HG02678 (cell line): ENCODE results near the gene TRAPPC4.
"Not testable (repeated sequence)": the region's sequence is repeated elsewhere in the genome, so short reads cannot be mapped to it uniquely, and the experiment has no call there.

Experiments
- ATAC-seq: cut with Tn5 transposase; IDR thresholded peaks from one replicate; pipeline ENCODE4 v1.9.1; 2021; ENCODE audit warnings: mild to moderate bottlenecking, moderate library complexity; ENCODE audit not compliant: unreplicated experiment

Gene TRAPPC4, protein sequence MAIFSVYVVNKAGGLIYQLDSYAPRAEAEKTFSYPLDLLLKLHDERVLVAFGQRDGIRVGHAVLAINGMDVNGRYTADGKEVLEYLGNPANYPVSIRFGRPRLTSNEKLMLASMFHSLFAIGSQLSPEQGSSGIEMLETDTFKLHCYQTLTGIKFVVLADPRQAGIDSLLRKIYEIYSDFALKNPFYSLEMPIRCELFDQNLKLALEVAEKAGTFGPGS

DNA sequence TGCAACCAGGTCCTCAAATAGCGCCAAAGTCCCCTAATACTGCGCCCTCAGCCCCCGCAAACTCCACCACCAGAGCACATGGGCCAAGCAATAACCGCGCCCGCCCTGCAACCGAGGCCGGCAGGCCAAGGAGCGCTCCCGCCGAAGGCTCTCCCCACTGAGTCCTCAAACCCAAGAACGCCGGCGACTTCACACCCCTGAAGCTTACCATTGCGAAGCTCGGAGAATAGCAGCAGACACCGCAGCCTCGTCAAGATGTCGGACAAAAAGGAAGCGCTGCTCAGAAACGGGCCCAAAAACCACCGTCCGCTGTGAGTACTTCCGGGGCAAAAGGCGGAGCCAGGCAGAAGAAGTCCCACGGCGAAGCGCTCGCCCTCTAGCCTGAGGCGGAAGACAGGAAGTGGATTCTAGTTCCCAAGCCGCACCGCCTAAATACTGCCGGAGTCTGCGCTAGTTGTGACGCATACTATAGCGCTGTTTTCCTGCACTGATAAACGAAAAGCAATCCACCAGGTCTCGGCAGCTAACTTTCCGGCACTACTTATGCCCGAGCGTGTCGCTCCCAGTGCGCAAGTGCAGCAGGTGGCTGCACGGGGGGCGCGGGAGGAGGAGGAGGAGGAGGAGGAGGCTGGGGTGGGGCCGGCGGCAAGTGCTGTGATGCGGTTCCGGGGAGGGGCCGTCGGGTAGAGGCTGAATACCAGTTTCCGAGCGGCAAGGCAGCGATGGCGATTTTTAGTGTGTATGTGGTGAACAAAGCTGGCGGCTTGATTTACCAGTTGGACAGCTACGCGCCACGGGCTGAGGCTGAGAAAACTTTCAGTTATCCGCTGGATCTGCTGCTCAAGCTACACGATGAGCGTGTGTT, at the start of gene TRAPPC4, which contains the start of gene RPS25:
TSS of gene TRAPPC4 (plus strand) at position 693 of the 865 bp plus-strand sequence. CDS start at position 723, 30 bp downstream.
TSS of gene RPS25 (minus strand) at position 270 of the 865 bp plus-strand sequence. CDS start at position 211, 59 bp downstream.
- peak; percentile 84 for ATAC-seq

DNA sequence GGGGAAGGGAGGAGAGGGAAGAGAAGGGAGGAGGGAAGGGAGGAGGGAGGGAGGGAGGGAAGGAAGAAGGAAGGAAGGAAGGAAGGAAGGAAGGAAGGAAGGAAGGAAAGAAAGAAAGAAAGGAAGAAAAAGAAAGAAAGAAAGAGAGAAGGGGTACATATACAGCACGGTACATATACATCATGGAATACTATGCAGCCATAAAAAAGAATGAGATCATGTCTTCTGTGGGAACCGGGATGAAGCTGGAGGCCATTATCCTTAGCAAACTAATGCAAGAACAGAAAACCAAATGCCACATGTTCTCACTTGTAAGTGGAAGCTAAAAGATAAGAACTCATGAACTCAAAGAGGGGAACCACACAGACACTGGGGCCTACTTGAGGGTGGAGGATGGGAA, 49.1 kb upstream of the TRAPPC4 start:
- ATAC-seq = not testable (repeated sequence)

DNA sequence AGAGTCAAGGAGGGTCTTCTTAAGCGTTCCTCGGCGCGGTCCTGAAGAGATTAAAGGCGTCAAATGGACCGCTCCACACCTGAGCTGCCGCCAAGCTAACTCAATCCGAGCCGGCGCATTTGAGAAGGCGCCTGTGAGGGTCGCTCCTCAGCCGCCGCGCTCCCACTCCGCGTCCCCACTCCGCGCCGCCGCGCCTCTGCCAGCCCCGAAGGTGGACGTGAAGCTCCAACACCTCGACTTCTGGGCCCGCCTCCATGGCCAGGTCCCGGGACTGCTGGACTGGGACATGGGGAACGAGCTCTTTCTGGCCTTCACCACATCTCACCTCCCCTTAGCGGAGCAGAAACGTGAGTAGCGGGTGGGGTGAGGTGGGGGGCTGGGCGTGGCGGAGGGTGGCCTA, 46.9 kb upstream of the TRAPPC4 start, which contains the start of gene FOXR1:
TSS of gene FOXR1 (plus strand) at position 116 of the 400 bp plus-strand sequence. CDS start at position 287, 171 bp downstream.
- ATAC-seq = no peak

DNA sequence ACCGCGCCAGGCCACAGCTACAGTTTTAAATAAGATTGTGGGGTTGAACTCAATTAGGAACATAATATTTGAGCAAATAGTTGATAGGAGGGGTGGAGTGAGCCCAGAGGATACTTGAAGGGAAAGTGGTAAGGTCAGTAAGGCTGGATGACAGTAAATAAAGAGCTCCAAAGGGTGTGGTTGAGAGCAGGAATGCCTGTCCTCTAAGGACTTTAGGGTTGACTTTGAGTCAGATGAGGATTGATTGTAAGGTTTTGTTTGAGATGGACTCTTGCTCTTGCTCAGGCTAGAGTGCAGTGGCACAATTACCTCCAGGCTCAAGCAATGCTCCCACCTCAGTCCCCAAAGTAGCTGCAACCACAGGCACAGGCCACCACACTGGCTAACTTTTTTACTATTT, 44.6 kb upstream of the TRAPPC4 start:
- no peak for ATAC-seq

DNA sequence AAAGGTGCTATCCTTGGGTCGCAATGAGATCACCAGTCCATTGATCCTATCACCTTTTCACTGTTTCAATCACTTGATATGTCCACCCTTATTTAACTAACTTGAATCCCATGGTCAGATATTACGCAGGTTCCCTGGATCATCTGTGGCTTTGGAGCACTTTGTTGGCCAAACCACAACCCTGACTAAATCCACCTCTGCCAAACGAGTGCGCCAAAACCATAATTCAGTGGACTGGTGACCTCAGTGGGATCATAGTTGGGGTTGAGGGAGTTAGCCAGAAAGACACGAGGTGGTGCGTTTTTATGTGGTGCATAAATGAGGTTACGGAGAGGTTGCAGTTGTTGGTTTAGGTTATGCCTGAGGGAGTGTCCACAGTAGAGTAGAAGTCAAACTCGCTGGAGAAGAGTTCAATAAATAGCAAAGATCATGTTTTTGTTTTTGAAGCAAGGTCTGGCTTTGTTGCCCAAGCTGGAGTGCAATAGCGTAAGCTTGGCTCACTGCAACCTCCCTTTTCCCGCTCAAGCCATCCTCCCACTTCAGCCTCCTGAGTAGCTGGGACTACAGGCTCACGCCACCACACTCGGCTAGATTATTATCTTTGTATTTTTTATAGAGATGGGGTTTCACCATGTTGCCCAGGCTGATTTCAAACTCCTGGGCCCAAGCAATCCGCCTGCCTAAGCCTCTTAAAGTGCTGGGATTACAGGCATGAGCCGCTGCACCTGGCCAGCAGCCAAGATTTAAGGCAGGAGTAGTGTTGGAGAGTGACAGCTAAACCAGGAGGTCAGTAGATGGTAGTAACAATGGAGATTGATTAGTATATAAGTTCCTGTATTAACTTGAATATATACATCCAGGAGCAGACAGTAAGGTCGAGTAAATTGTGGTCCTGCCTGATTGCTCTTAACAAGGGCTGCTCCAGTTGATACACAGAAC, 42.5 kb upstream of the TRAPPC4 start:
- ATAC-seq = no peak

DNA sequence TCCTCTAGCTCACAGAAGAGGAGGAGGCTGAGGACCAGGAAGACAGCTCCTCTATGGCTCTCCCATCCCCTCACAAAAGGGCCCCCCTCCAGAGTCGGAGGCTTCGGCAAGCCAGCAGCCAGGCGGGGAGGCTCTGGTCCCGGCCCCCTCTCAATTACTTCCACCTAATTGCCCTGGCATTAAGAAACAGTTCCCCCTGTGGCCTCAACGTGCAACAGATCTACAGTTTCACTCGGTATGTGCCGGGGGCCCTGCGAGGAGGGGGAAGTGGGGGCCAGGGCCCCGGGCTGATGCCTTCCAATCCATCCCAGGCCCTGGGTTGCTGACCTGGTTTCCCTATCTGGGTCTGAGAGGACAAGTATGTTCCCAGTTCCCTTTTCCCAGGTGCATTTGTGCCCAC, 39.1 kb upstream of the TRAPPC4 start:
- ATAC-seq = no peak

DNA sequence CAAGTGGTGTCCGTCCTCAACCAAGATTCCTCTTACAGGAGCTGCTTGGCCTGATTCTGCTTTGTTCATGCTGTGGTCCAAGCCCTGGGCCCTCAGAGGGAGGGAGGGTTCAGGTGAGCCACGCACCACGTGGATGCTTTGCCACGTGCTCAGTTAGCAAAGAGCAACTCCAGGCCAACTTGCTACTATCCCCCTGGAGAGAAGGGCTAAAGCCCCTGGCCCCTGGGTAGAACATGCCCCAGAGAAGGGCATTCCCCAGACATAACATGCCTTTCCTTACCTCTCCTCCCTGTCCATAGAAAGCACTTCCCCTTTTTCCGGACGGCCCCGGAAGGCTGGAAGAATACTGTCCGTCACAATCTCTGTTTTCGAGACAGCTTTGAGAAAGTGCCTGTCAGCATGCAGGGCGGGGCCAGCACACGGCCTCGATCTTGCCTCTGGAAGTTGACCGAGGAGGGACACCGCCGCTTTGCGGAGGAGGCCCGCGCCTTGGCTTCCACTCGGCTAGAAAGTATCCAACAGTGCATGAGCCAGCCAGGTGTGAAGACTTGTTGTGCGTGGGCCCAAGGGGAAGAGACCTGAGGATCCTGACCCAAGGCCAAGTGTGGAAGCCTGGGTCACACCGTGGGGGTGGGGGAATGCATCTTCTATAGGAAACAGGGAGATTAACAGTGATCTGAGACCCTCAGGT, 38.2 kb upstream of the TRAPPC4 start:
- ATAC-seq = no peak

DNA sequence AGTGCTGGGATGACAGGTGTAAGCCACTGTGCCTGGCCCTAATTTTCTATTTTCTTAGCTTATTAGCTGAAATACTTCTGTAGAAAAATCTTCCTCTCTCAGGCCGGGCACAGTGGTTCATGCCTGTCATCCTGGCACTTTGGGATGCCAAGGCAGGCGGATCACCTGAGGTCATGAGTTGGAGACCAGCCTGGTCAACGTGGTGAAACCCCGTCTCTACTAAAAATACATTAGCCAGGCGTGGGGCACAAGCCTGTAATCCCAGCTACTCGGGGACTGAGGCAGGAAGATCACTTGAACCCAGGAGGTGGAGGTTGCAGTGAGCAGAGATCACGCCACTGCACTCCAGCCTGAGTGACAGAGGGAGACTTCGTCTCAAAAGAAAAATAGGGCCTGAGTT, 34.2 kb upstream of the TRAPPC4 start:
- not testable (repeated sequence) for ATAC-seq

DNA sequence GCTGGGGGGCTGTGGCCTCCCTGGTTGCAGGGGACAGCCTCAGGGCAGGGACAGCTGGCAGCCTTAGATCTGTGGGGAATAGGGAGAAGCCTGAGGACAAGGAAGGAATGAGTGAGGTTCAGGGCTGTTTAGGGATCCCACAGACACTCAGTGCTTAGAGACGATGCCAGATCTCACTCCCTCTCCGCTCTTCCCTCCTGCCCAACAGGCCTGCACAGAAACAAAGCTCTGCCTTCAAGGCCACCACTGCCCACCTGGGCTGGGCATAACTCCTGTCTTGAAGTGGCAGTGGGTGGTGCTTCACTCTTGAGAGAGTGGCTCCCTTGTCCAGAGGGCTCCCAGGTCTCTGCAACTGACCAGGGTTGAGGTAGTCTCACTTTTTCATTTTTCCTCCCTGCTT, 33.7 kb upstream of the TRAPPC4 start:
- ATAC-seq = no peak

DNA sequence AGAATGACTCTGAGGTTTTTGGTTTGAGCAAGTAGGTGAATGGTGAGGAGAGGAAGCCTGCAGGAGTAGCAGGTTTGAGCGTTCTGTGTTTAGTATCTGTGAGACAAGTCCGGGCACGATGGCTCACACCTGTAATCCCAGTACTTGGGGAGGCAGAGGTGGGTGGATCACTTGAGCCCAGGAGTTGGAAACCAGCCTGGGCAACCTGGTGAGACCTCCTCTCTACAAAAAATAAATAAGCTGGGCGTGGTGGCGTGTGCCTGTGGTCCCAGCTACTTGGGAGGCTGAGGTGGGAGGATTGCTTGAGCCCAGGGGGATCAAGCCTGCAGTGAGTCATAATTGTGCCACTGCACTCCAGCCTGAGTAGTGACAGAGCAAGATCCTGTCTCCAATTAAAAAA, 30.3 kb upstream of the TRAPPC4 start:
- no peak for ATAC-seq

DNA sequence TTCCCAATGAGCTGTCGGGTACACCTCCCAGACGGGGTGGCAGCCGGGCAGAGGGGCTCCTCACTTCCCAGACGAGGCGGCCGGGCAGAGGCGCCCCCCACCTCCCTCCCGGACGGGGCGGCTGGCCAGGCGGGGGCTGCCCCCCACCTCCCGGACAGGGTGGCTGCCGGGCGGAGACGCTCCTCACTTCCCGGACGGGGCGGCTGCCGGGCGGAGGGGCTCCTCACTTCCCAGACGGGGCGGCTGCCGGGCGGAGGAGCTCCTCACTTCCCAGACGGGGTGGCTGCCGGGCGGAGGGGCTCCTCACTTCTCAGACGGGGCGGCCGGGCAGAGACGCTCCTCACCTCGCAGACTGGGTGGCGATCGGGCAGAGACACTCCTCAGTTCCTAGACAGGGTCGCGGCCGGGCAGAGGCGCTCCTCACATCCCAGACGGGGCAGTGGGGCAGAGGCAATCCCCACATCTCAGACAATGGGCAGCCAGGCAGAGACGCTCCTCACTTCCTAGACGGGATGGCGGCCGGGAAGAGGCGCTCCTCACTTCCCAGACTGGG, 27.0 kb upstream of the TRAPPC4 start:
- not testable (repeated sequence) for ATAC-seq

DNA sequence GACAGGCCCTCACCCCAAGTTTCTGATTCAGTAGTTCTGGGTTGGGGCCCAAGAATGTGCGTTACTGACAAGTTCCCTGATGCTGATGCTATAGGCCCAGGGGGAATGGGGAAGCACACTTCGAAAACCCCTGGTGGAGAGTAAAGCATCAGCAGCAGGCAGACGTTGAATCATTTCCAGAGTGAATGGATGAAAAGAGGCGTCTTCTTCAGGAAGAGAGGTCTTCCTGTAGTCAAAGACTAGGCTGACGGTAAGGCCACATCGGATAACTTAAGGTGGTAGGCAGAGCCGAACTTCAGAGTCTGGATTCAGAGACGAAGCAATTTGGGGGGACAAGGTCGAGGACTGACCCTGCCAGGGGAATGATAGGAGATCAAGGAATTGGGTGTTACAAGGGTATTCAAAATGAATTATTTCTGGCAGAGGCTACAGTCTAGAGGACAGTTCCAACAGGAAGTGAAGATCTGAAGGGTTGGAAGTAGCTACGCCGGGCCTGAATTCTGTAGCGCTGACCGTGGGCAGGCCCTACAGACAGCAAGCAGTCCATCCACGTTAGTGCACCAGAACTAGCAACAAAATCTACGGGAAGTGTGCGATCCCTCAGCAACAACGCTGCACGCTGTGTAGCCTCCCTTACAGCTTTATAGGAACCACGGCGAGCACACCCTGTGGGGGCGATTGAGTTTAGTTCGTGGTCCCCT, 21.5 kb upstream of the TRAPPC4 start:
- peak; percentile 6 for ATAC-seq

DNA sequence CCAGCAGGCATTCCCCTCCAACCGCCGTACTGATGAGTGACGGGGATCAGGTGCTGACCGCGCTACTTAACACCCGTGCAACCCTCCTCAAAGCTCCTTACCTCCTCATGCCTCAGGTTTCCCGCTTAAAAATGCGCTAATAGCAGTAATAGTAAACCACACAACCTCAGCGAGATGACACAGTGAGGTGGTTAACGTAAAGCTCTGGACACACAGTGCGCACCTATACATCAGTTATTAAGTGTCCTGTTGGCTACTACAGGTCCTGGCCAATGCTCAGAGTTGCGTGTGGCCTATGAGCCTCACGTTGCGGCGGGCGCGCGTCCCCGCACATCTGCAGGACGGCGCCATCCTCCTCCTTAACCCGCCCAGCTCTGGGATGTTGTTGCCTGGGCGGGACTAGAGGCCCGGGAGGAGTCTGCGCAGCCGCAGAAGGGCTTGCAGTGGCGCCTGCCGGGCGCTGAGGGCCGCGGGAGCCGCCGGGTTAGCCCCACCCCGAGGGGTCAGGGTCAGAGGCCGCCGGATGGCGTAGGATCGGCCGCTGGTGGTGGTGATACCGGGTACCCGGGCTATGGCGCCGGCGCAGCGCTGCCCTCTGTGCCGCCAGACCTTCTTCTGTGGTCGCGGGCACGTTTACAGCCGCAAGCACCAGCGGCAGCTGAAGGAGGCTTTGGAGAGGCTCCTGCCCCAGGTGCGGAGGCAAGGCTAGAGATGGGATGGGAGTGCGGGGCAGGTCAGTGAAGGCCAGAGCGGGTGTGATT, 20.8 kb upstream of the TRAPPC4 start, which contains the start of gene CENATAC:
TSS of gene CENATAC (plus strand) at position 512 of the 761 bp plus-strand sequence. CDS start at position 572, 60 bp downstream.
- peak; percentile 96 for ATAC-seq

DNA sequence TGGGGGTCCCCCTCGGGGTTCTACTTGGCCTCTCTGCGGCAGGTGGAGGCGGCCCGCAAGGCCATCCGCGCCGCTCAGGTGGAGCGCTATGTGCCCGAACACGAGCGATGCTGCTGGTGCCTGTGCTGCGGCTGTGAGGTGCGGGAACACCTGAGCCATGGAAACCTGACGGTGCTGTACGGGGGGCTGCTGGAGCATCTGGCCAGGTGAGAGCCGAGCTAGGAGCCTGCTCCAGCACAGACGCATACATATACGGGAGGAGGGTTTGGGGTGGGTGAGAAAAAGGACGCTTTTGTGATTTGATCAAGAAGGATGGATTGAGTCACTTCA, 20.2 kb upstream of the TRAPPC4 start:
- no peak for ATAC-seq

DNA sequence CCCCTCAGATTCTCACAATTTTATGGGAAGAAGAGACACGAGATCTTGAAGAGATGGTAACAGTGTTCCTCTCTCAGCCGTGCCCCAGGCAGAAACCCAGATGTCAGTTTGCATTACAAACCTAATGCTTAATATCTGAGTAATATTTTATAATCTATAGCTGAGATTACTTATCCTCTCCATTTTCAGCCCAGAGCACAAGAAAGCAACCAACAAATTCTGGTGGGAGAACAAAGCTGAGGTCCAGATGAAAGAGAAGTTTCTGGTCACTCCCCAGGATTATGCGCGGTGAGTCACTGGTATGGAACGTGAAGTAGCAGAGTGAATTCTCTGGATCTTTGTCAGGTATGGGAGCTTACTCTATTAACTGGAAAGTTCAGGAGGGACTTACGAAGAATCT, 19.7 kb upstream of the TRAPPC4 start:
- no peak for ATAC-seq

DNA sequence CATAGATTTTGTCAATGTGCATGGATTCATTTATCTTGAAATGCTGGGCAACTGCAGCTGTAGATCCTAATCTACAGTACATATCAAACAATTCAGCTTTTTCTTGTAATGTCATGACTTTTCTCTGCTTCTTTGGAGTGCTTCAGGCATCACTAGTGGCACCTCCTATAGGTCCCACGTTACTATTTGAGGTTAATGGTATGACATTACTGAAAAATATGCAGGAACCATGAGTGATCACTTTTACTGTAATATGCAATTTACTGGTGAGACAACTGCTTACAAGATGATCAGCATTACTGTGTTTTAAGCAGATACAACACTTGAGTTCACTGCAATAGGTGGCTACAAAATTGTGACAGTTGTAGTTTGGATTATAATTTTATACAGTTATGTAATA, 17.7 kb upstream of the TRAPPC4 start:
- no peak for ATAC-seq

DNA sequence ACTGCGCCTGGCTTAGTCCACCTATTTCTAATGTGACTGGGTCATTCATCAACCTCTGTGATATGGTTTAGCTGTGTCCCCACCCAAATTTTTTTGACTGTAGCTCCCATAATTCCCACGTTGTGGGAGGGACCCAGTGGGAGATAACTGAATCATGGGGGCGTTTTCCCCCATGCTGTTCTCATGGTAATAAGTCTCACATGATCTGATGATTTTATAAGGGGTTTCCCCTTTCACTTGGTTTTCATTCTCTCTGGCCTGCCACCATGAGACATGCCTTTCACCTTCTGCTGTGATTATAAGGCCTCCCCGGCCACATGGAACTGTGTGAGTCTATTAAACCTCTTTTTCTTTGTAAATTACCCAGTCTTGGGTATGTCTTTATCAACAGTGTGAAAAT, 11.9 kb upstream of the TRAPPC4 start:
- no peak for ATAC-seq

DNA sequence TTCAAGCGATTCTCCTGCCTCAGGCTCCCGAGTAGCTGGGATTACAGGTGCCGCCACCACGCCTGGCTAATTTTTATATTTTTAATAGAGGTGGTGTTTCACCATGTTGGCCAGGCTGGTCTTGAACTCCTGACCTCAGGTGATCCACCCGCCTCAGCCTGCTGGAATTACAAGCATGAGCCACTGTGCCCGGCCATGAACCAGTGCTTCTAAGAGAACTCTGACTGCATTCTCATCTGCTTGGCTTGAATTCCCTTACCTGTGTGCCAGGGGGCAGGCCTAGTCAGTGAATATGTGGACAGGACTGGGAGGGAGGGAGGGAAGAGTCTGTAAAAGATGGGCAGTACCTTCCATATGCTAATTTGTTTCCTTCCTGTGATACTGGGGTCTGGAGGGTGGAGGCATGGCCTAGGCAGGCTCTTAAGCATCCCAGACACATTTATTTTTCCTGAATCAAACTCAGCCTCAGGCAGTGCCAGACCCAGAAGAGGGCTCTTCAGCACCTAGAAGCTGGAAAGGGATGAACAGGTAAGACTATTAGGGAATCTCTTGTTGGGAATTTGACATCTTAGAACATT, 7.0 kb upstream of the TRAPPC4 start:
- ATAC-seq = no peak
